Measurements from ENCODE around the gene SYNC.

DNA sequence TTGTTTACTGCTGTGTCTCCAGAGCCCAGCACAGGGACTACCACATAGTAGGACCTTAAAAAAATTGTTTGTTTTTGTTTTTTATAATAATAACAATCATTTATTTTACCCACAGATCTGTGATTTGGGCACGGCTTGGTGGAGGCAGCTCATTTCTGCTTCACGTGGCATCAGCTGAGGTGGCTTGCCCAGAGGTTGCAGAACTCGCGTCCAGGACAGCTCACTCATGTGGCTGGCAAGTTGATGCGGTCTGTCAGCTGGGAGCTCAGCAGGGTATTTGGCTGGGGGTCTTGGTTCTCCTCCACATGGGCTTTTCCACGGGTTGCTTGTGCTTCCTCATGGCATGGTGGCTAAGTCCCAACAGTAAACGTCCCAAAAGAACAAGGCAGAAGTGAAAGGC is 2.9 kb upstream of the SYNC start:
- TF ChIP-seq, protein P1, sequence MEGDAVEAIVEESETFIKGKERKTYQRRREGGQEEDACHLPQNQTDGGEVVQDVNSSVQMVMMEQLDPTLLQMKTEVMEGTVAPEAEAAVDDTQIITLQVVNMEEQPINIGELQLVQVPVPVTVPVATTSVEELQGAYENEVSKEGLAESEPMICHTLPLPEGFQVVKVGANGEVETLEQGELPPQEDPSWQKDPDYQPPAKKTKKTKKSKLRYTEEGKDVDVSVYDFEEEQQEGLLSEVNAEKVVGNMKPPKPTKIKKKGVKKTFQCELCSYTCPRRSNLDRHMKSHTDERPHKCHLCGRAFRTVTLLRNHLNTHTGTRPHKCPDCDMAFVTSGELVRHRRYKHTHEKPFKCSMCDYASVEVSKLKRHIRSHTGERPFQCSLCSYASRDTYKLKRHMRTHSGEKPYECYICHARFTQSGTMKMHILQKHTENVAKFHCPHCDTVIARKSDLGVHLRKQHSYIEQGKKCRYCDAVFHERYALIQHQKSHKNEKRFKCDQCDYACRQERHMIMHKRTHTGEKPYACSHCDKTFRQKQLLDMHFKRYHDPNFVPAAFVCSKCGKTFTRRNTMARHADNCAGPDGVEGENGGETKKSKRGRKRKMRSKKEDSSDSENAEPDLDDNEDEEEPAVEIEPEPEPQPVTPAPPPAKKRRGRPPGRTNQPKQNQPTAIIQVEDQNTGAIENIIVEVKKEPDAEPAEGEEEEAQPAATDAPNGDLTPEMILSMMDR (conservative IDR thresholded peaks at IDR 0.05), result no peak
- no peak for TF ChIP-seq EZH2 (IDR thresholded peaks at IDR 0.05; ENCODE audit: low read depth)
